GM13976 (cell line): ENCODE measurements around the gene PLB1.

Experiments used
- DNase-seq: peaks from one replicate; pipeline ENCODE4 v3.0.0; 2012; ENCODE audit warnings: low spot score
- in situ Hi-C: fragments of 300-500 bp; cut with MboI; formaldehyde crosslinking; loops from one replicate; pipeline ENCODE4 v1.12.0; 2022; ENCODE audit warnings: low sequenced_read_pairs, mixed read lengths, inconsistent platforms; ENCODE audit not compliant: unreplicated experiment
- TF ChIP-seq, protein P1 (sequence below): IDR thresholded peaks from 2 replicates; pipeline ENCODE4 v1.5.1; 2012; ENCODE audit warnings: borderline replicate concordance, mild to moderate bottlenecking; ENCODE audit not compliant: insufficient read depth; ENCODE audit errors: extremely low read depth, missing control alignments, control extremely low read depth

Gene PLB1

DNA sequence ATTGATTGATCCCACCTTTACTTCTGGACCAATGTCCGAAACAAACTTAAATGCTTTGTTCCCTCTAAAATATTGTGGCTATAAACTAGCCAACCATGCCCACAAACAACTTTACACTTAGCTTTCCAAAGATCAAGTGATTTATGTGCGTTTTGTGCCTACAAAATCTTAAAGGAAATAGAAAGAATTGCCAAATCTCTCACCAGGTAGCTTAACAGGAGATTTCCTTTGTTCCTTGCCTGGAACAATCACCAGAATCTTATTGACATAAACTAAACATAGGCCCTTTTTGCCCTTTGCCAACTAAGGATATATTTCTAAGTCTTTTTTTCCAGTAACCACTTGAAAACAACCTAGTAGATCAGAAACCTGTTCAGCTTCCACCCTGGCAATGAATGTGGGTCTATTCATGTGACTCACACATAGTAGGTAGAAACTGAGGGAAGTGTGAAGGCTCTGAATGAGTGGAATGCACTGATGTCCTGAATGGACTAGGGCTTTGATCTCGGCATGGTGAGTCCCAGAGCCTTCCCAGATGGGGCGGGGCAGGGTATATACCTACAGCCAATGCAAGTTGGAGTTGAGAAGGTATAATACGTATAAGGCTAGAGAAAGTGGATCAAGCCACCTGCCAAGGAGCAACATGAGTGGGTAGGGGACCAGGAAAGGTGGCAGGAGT, 161.2 kb downstream of the PLB1 start:
- TF ChIP-seq, protein P1, sequence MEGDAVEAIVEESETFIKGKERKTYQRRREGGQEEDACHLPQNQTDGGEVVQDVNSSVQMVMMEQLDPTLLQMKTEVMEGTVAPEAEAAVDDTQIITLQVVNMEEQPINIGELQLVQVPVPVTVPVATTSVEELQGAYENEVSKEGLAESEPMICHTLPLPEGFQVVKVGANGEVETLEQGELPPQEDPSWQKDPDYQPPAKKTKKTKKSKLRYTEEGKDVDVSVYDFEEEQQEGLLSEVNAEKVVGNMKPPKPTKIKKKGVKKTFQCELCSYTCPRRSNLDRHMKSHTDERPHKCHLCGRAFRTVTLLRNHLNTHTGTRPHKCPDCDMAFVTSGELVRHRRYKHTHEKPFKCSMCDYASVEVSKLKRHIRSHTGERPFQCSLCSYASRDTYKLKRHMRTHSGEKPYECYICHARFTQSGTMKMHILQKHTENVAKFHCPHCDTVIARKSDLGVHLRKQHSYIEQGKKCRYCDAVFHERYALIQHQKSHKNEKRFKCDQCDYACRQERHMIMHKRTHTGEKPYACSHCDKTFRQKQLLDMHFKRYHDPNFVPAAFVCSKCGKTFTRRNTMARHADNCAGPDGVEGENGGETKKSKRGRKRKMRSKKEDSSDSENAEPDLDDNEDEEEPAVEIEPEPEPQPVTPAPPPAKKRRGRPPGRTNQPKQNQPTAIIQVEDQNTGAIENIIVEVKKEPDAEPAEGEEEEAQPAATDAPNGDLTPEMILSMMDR: no peak
- in situ Hi-C loops: no loop called here
- DNase-seq: no peak

DNA sequence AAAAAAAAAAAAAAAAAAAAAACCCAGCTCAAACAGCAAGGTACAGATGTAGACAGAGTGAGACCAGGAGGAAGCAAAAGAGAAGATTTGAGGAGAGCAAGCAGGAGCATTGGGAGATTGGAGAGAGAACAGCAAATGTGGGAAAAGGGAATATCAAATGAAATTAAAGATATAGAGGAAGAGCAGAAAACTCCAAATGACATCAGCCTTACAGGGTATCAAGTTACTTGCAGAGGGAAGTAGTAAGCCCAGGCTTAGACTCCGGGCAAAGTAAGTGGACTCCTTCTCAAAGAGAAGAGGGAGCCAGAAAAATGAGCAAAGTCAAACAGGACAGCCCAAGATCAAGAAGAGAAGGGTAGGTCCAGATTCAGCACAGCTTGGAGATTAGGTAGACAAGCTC, 162.5 kb downstream of the PLB1 start:
- TF ChIP-seq, protein P1: no peak
- no peak for DNase-seq
- in situ Hi-C loops: no loop called here

DNA sequence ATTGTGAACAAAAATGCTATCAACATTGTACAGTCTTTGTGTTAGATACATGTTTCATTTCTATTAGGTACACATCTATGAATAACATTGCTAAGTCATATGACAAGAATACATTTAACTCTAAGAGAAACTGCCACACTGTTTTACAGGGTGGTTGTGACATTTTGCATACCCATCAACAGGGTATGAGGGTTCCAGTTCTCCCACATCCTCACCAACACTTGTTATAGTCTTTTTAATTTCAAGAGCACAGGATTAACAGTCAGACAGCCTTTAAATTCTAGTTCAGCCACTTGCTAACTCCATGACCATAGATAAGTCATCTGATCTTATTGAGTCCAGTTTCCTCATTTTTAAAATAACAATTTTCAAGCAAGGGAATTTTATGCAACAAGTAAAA, 163.3 kb downstream of the PLB1 start:
- no peak for DNase-seq
- in situ Hi-C loops: no loop called here
- TF ChIP-seq, protein P1: no peak

DNA sequence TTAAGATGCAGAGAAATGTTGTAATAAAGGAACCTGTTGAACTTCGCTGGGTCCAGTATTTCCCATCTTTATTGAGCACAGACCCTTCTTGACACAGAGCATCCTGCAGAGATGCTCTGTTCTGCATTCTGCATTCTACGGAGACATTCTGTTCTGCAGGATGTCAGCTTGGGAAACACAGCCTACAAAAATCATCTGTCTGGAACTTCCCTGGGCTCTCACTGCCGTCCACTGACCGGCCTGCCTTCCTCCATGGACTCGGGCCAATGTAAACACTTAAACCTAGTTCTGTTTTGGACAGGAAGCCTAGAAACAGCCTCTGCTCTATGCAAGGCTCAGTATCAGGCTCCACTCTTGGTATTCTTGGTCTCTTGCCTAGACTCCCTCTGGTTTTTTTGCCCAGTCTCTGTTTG, 165.7 kb downstream of the PLB1 start:
- TF ChIP-seq, protein P1: no peak
- no peak for DNase-seq
- in situ Hi-C loops: no loop called here

DNA sequence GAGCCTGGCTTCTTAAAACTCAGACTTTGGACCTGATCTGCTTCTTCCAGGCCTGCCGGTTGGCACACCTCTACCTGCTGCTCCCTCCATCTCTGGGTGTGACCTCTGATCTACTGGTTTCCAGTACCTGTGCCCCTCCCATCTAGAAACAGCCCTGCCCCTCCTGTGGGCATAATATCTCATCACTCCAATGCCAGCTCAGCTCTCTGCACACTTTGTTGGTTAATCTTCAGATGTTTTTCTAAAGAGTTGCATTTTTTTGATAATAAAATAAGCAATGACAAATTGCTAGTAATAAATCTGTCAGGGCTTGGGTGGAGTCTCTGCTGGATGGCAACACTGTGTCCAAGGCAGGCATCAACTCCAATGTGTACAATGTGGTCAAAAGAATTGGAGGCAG, 166.2 kb downstream of the PLB1 start:
- in situ Hi-C loops: no loop called here
- no peak for DNase-seq

DNA sequence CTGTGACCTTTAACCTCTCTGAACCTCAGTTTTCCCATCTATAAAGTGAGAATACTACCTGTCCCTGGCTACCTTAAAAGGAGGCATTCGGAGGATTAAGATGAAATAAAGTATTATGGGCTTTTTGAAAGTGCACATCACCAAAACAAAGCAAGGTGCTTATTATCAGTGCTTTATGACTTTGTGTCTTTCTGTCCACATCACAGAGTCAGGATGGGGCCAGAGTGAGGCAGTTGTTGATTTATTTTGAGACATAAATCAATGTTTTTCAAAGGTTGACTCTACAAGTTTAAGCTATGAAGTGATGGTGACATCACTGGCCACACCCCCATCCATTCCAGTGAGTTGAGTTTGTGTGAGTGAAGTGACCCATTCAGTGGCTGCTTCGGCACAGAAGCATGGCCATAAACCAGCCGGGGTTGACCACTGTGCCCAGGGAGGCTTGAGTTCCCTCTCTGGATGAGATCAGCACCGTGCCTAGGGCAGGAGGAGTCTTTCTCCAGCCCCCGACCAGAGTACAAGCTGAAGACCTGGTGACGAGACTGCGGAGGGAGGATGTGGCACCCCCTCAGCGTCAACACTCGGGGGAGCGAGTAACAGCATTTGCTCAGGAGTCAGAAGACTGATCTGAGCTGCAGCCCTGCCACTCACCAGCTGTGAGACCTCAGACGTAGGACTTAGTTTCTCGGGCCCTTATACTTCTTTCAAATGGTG, 166.8 kb downstream of the PLB1 start:
- TF ChIP-seq, protein P1: no peak
- DNase-seq: no peak
- in situ Hi-C loops: no loop called here

More for the DNA sequence above, 166.2 kb downstream of the PLB1 start:
- TF ChIP-seq, protein P1: no peak
